ENCODE measurements around the gene PACS1.
"Not testable (repeated sequence)": the region's sequence is repeated elsewhere in the genome, so short reads cannot be mapped to it uniquely, and the experiment has no call there.

Gene PACS1

DNA sequence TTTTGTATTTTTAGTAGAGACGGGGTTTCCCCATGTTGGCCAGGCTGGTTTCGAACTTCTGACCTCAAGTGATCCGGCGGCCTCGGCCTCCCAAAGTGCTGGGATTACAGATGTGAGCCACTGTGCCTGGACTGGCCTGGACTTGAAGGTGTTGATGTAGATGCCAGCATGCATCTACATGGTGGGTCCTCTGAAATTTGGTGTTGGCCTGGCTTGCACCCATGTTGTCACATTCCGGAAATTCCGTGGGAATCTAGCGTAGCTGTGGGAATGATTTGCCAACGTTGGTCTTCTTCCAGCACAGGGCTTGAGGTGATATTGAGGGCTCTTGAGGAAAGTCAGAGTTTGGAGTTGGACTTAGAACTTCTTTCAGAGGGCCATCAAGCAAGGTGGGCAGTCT is 6.5 kb downstream of the PACS1 start:
- no peak for DNase-seq

DNA sequence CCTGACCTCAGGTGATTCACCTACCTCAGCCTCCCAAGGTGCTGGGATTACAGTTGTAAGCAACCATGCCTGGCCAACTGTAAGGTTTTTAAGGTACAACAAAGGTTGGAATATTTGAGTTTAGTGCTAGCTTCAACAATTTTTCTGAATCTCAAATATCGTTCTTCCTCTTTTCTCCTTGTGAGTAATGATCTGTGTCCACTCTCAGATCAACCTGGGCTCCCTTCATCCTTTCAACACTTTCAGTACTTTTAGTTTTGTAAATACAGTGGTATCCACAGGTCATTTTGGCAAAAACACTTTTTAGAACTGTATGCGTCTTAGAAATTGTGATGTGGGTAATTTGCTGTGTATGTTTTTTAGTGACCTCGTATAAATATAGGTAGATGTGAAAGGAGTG is 7.9 kb downstream of the PACS1 start:
- no peak for DNase-seq

DNA sequence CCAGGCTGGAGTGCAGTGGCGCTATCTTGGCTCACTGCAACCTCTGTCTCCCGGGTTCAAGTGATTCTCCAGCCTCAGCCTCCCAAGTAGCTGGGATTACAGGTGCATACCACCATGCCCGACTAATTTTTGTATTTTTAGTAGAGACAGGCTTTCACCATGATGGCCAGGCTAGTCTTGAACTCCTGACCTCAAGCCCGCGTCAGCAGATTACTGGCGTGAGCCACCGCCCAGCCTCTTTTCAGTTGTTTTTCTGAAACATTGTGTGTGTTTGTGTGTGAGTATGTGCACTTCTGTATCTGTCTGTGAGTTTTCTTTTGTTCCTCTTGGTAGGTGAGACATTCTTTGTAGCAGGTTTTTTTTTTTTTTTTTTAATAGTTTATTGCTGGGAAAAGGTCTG is 8.9 kb downstream of the PACS1 start:
- DNase-seq: not testable (repeated sequence)

DNA sequence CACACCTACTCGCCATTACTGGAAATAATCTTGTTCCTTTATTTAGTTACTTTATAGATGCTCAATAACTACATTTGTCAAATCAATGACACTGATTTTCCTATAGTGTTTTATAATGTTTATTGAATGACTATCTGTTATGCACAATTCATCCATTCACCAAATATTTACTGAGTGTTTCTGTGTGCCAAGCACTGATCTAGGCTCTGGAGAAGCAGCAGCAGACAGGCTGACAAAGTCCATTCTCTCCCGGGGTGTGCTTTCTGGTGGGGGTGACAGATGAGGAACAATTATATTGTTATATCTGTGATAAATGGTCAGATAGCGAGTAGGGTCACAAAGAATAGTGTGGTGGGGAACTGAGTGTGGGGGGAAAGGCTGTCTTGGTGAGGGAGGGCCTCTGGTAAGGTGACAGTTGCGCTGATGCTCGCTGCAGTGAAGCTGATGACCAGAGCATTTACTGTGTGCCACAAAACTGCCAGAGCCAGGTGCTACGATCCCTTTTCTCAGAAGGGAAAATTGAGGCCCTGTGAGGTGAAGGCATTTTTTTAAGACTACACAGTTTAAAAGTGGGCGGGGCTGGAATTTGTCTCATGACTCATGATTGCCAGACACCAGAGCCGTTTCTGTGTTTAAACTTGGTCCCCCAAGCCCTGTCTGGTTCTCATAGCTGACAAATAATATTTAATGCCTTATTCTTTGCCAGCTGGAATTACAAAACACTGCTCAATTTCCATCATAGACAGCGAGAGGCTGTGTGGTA is 10.2 kb downstream of the PACS1 start:
- DNase-seq: no peak

DNA sequence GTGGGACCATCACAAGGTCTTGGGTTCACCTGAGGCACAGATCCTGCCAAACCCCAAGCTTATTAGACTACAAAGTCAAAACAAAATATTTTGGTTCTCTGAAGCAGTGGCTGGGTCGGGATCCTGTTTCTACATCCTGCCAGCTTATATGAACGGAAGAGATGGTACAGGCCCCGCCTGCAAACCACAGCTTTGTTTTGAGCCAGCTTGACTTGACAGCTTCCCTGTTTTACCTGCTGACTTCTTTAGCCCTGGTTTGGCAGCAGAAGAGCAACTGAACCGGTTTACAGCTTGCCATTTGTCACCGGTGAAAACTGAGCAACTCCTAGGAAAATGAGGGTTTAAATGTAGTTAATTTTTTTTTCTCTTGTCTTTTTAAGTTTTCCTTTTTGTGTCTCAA is 11.4 kb downstream of the PACS1 start:
- DNase-seq: peak; percentile 8

DNA sequence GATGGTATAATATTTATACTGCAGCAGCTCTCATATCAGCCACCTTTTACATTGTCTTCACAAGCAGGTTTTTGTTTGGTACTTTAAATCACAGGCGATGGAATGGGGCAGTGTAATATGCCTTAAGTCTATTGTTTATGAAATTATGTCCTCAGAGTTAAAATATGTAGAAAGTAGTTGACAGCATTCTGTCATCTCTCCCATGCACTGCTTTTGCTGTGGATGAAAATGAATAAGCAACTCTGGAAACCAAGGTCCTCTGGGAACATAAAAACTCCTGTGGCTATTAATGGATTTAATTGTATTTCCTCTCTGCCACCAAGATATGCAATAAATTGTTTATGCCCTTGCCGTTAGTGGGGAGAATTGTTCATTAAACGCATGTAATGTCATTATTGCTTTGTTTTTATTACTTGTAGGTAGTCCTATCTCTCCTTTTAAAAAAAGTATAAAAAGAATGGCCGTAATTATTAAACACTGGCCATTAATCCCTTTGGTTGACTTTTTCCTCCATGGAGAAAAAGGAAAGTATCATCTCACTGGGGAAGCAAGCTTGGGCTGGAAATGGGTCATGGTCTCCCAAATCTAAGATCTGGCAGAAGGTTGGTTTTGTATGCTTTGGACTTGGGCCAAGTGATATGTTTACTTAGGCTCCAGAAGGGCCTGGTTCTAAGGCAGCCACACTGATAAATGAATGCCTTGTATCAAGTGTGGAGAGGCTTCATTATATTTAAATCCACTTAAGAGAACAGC is 13.1 kb downstream of the PACS1 start:
- DNase-seq: peak; percentile 13

DNA sequence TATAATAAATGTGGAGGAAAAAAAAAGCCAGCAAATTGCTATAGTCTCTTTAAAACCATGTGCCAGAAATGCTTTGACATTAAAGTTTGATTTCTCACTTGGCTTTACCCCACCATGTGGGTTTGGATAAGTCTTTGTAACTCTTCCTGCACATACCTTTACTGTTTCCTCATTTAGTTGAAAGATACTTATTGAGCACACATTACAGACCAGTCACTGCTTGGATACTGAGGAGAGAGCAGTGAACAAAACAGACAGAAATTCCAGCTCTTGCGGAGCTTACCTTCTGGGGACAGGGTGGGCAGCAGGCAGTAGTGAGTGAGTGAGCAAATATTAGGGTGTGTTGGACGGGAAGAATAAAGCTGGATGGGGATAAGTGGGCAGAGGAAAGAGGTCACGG is 13.7 kb downstream of the PACS1 start:
- DNase-seq: no peak

DNA sequence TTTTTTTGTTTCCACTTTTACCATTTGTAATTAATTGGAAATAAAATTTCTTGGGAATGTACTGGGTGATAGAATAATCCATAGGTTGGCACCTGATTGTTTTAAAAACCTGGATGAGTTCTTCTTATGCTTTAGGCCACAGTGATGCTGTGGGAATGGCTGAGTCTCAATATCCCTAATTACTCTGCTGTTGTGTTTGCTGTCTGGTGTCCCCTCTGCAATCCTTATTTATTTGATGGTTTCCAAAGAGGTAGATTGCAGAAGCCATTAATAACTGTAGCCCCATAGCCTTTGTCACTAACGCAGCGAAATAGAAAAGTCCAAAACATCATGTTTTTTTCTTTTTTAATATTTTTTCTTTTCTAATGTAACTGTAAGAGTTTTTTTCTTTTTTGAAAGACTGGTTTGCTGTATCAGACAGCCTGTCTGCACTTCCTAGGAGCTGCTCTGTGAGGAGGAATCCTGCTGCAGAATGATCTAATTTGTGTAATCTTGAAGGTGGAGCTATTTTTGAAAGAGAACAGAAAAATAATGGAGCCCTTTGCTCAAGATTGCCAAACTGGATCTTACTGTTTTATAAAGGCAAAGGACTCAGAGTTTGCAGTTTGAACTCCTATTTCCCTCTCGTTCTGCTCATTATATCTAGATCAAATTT is 14.9 kb downstream of the PACS1 start:
- DNase-seq: no peak

DNA sequence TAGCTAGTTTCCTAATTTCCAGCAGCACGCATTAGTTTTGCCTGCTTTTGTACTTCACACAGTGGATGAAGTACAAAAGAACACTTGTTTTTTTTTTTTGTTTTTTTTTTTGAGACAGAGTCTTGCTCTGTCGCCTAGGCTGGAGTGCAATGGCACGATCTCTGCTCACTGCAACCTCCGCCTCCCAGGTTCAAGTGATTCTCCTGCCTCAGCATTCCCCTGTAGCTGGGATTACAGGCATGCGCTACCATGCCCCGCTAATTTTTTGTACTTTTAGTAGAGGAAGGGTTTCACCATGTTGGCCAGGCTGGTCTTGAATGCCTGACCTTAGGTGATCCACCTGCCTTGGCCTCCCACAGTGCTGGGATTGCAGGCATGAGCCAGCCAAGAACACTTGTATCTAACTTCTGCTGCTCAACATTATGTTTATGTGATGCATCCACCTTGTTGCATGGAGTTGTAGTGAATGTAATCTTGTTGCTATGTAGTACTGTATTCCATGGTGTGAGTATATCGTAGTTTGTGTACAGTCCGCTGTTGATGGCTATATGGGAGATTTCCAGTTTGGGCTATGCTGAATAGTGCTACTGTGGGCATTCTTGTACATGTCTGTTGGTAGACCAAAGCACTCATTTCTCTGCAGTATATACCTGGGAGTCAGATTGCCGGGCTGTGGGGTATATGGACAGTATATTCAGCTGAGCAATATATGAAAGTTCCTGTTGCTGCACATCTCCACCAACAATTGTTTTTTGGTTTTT is 17.3 kb downstream of the PACS1 start:
- DNase-seq: no peak

DNA sequence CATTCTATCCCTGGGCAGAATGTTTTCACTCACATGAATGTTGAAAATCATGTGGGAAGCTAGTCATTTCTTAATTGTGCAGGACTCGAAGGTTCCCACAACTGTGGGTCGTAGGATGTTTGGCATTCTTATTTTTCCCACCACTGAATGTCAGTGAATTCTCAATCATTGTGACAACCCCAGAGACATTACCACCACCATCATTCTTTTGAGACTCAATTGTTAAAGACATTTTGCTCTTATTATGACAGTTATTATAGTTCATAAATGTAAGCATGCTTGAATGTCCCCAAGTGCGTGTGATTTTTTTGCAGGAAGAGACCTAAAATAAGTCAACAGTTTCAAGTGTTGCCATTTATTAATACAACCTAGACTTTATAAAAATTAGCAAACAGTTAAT is 19.0 kb downstream of the PACS1 start:
- DNase-seq: no peak

DNA sequence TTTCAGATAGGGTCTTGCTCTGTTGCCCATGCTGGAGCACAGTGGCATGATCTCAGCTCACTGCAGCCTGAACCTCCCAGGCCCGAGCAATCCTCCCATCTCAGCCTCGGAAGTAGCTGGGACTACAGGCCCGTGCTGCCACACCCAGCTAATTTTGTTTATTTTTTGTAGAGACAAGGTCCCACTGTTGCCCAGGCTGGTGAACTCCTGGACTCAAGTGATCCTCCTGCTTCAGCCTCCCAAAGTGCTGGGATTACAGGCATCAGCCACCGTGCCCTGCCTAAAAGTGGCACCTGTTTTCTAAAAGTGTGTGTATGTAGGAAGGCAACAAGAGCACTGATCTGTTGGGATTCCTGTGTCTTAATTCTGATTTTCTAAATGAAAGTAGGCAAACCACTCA is 20.2 kb downstream of the PACS1 start:
- no peak for DNase-seq

DNA sequence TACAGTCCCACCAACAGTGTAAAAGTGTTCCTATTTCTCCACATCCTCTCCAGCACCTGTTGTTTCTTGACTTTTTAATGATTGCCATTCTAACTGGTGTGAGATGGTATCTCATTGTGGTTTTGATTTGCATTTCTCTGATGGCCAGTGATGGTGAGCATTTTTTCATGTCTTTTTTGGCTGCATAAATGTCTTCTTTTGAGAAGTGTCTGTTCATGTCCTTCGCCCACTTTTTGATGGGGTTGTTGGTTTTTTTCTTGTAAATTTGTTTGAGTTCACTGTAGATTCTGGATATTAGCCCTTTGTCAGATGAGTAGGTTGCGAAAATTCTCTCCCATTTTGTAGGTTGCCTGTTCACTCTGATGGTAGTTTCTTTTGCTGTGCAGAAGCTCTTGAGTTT is 22.1 kb downstream of the PACS1 start:
- not testable (repeated sequence) for DNase-seq

DNA sequence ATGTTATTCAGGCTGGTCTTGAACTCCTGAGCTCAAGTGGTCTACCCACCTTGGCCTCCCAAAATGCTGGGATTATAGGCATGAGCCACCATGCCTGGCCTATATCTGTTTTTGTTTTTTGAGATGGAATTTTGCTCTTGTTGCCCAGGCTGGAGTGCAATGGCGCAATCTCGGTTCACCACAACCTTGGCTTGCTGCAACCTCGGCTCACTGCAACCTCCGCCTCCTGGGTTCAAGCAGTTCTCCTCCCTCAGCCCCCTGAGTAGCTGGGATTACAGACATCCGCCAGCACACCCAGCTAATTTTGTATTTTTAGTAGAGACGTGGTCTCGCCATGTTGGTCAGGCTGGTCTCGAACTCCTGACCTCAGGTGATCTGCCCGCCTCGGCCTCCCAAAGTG is 29.7 kb downstream of the PACS1 start:
- not testable (repeated sequence) for DNase-seq

DNA sequence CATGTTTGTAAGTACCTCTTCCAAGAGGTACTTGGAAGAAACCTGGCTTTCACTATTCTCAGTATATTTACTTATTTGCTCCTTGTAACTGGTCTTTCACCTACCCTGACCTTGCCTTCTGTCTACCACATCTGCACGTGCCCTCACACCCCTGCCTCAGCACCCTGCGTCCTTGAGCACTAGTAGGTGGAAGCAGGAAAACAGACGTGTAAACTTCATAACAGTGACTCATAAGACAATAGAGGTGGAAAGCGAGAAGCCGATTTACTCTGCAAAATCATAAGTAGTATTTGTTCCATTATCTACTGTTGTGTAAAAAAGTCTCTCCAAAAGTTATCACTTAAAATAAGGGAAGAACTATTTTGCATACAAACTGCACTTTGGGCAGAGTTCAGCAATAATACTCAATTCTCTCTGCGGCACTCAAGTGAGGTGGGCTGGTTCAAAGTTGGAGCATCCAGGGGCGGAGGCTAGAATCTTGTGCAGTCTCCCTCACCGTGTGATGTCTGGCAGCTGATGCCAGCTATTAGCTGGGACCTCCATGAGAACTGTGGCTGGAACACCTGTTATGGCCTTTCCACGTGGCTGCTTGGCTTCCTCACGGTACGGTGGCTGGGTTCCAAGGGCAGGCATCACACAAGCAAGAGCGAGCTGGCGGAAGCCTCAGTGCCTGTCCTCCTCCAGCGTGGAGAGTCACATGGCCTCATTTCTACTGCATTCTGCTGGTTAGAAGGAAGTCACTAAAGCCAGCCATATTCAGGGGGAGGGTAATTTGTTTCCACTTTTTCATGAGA is 30.4 kb downstream of the PACS1 start:
- DNase-seq: peak; percentile 70

DNA sequence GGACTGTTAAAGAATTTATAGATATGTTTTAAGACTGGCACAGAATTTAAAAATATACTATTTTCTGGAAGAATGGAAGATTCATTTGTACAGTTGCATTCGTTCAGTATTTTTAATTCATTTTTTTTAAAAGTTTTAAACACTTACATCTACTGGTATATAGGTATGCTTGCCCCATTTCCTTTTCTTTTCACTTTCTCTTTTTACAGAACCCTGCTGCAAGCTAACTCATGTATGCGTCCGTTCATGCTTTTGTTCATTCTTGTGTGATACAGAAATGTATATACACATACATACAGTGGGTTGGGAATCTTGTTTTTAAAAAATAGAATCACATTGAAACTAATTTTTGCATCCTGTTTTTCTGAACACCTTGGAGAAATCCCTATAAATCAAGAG is 31.0 kb downstream of the PACS1 start:
- DNase-seq: no peak

DNA sequence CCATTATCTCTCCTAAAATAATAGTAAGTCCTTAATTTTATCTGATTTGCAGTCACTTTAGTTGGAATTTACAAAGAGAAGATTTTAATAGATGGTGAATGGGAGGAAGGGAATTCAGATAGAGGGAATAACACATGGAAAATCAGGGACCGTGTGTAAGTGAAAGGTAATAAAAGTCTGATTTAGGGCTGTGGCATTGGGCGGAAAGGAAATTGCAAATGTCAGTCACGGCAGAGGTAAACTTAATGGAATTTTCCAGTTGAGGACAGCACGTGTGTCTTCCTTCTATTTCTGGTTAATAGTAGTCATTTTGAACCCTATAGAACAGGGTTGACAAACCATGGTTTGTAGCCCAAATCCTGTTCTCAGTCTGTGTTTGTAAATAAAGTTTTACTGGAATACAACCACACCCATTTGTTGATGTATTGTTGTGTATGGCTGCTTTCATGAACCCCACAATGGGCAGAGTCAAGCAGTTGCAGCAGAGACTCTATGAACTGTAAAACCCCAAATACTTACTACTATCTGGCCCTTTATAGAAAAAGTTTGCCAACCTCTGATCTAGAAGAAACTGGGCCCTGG is 34.1 kb downstream of the PACS1 start:
- DNase-seq: no peak

DNA sequence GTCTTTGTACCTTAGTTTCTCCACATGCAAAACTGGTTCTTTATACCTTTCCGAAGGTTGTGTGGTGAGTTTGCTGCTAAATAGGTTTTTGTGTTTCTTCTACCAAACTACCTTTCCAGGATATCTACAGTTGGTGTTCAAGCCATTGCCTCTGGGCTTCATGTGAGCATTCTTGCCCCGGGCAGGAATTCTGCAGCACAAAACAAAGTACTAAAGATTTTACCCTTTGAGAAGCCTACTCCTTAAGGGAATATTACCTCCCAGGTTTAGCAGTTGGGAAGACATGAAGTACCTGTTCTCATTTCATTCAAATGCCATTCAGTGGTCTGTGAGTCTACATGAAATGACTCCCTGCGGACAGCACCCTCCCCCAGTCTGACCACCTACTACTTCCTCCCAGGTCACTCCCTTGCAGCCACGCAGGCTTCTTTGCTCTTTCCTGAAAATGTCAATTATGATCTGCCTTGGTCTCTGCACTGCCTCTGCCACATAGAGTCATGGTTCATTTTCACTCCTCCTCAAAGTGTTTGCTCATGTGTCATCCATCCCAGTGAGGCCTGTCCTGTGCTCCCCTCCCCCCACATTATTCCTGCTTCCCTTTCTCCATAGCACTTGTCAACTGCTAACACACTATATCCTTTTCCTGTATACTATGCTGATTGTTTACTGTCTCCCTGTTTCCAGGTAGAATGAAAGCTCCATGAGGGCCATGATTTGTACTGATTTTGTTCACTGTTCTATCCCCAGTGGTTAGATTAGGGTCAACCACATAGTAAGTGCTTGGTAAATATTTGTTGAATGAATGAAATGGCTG is 36.9 kb downstream of the PACS1 start:
- no peak for DNase-seq

DNA sequence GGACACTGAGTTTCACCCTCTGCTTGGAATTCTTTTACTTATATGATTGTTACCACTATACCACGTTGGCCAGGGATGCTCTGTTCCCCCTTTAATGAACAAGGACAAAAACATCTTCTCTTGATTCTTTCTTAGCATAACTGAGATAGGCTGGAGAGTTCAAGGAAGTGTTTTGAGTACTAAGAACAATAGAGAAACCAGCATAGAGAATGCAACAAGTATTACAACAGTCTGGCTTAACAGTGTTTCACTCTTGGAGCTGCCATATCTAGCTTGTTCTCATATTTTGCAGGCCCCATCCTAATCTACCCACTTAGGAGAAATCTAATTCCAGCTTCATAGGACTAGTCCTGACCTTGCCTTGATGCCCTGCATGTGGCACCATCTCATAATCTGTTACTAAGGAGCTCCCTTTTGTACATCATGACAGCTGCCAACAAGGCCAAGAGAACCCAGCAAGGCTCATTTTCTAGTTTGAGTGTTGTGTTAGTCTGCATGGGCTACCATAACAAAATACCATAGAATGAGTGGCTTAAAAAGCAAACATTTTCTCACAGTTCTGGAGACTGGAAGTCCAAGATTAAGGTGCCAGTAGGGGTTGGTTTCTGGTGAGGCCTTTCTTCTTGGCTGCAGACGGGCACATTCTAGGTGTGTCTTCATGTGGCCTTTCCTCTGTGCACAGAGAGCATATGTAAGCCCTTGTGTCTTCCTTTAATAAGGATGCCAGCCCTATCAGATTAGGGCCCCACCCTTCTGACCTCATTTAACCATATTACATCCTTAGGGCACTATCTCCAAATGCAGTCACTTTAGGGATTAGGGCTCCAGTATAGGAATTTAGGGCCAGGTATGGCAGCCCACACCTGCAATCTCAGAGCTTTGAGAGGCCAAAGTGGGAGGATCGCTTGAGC is 37.8 kb downstream of the PACS1 start:
- DNase-seq: no peak

DNA sequence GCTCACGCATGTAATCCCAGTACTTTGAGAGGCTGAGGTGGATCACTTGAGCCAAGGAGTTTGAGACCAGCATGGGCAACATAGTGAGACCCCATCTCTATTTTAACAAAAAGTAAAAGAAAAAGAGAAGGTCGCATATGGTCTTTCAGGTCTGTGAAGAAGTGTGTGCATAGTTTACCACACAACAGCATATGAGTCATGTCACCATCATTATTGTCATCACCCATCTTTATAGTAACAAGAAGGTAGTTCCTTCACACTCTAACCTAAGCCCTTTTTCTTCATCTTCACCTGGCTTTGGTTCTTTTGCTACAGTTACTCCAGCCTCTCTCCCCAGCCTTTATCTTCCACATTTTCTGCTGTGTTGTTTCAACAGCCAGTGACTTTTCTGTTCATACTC is 39.2 kb downstream of the PACS1 start:
- DNase-seq: no peak

DNA sequence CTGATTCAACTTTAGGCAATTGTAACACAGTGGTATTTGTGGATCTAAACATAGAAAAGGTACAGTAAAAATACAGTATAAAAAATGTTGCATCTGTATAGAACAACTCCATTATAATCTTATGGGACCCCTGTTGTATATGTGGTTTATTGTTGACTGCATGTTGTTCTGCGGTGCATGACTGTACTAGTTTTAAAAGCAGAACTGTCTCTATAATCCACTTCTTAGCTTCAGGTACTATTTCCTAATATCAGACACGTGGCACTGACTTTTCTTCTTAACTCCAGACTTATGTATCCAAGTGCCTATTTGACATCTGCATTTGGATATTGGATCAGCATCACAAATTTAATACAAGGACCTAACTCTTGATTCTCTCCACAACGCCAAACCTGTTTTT is 41.1 kb downstream of the PACS1 start:
- DNase-seq: no peak
